Retinal pigment epithelial cell (primary cell): ENCODE data around the gene PBRM1.

Experiments
- DNase-seq: peaks from one replicate; pipeline ENCODE4 v3.0.0-alpha.2; 2010; ENCODE audit warnings: low read depth
- H3K4me3 ChIP-seq: 2 replicates; pipeline ENCODE4 v1.5.1; 2011; ENCODE audit warnings: mild to moderate bottlenecking, low read length, control low read depth, moderate library complexity
- TF ChIP-seq, protein P1 (sequence below): conservative IDR thresholded peaks from 2 replicates; pipeline ENCODE4 v1.5.1; 2011; ENCODE audit warnings: low read depth, low read length, control low read depth, inconsistent platforms

Gene PBRM1

DNA sequence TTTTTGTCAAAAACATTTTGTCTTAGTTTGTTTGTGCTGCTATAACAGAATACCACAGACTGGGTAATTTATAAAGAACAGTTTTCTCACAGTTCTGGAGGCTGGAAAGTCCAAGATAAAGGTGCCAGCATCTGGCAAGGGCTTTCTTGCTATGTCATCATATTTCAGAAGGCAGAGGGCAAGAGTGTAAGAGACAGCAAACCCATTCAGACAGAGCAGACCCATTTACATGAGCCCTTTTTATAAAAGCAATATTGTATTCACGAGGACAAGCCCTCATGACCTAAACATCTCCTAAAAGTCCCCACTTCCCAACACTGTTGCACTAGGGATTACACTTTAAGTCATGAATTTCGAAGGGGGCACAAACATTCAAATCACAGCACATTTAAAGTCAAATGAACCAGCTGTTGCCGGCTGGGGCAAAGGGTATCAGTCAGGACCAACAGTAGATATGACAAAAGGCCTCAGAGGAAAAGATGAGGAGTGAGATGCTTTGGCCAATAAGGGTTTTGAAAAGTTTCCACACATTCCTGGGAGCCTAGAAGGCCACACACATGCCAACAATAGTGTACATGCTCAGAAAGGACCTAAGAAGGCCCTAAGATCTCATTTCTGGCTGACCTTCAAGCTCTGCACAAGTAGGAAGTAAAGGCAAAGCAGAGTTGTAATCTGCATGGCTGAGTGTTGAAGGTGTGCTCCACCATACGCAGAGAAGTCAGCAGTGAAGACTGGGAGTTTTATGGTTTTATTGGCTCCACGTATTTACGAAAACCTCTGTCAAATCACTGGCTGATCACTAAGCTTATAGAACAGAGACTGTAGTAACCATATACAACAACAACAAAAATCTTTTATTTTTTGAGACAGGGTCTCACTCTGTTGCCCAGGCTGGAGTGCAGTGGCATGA, 111.4 kb downstream of the PBRM1 start:
- H3K4me3 ChIP-seq: no peak overlapping the region
- DNase-seq: no peak
- TF ChIP-seq, protein P1, sequence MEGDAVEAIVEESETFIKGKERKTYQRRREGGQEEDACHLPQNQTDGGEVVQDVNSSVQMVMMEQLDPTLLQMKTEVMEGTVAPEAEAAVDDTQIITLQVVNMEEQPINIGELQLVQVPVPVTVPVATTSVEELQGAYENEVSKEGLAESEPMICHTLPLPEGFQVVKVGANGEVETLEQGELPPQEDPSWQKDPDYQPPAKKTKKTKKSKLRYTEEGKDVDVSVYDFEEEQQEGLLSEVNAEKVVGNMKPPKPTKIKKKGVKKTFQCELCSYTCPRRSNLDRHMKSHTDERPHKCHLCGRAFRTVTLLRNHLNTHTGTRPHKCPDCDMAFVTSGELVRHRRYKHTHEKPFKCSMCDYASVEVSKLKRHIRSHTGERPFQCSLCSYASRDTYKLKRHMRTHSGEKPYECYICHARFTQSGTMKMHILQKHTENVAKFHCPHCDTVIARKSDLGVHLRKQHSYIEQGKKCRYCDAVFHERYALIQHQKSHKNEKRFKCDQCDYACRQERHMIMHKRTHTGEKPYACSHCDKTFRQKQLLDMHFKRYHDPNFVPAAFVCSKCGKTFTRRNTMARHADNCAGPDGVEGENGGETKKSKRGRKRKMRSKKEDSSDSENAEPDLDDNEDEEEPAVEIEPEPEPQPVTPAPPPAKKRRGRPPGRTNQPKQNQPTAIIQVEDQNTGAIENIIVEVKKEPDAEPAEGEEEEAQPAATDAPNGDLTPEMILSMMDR: no peak

DNA sequence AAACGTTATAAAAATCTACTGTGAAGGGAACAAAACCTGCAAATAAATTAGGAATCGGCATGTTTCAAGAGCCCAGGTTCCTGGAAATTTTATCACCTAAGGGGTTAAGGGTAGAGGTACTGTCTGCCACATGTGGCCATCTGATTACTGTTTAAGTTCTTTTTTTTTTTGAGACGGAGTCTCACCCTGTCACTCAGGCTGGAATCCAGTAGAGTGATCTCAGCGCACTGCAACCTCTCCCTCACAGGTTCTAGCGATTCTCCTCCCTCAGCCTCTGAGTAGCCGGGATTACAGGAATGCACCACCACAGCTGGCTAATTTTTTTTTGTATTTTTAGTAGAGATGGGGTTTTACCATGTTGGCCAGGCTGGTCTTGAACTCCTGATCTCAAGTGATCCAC, 113.5 kb downstream of the PBRM1 start:
- no peak for DNase-seq
- no peak overlapping the region for H3K4me3 ChIP-seq
- TF ChIP-seq, protein P1: no peak

DNA sequence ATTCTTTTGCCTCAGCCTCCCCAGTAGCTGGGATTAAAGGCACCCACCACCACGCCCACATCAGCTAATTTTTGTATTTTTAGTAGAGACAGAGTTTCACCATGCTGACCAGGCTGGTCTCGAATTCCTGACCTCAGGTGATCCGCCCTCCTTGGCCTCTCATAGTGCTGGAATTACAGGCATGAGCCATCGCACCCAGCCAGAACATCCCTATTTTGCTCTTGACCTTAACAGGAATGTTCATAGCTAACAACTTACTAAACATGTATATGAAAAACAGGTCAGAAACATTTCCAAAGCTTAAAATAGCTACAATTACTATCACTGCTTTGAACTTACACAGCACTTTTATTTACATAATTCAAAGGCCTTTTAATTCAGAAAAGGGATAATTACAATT, 115.6 kb downstream of the PBRM1 start:
- no peak for DNase-seq
- TF ChIP-seq, protein P1: no peak
- H3K4me3 ChIP-seq: no peak overlapping the region

DNA sequence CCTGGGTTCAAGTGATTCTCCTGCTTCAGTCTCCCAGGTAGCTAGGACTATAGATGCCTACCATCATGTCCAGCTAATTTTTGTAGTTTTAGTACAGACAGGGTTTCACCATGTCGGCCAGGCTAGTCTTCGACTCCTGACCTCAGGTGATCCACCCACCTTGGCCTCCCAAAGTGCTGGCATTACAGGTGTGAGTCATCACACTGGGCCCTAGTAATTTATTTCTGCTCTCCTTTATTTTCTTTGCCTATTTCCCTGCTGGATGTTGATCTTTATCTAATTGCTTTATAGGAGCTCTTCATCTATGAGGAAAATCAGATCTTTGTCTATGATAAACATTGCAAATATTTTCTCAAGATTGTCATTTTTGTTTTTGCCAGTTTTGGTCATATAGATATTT, 117.6 kb downstream of the PBRM1 start:
- no peak for DNase-seq
- TF ChIP-seq, protein P1: no peak
- no peak overlapping the region for H3K4me3 ChIP-seq

DNA sequence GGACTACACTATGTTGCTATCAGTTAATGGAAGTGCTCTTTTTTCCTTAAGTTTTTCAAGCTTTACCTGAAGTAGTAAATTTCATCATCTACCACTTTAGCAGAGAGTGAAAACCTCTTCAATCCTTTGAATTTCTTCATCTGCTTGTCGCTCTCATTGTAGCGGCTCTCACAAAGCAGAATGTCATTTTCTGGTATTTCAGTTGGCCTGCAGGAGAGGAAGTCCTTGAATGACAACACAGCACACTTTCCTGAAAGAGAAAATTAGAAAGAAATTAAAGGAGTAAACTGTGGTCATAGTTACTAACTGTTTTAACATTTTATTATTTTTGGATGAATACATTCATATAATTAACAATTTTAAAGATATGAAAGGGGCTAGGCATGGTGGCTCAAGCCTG, 121.7 kb downstream of the PBRM1 start:
- H3K4me3 ChIP-seq: no peak overlapping the region
- TF ChIP-seq, protein P1: no peak

DNA sequence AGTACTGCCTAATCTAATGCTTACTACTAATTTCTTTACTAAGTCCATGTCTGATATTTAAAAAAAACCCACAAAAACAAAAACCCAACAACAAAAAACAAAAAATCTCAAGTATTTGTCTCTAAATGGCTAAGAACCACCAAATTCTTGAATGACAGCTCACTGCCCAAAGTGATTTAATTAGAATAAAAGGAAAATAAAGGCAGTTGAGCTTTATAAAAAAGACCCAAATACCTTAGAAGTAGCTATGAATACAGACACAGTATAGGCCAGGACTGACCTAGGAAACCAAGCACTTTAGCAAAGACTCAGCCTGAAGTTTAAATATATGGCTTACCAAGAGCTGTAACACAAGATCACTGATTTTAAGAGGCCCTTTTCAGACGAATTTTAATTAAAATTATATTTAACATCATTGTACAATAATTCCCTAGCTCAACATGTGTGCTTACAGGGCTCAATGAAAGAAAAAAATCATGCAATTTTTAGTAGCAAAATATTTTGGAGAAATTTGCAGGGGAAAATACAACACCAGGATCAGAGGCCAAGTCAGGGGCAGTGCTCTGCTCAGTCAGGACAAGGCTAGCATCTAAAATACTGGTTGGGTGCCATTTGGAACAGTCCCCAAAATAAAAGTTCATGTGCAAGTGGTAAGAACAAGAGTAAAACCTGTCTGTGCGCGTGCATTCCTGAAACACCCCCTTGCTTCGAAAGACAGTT, 124.5 kb downstream of the PBRM1 start:
- TF ChIP-seq, protein P1: no peak
- no peak overlapping the region for H3K4me3 ChIP-seq
- peak; percentile 84 for DNase-seq

More for the DNA sequence above, 121.7 kb downstream of the PBRM1 start:
- DNase-seq: no peak
